NT2/D1 (cell line): Measurements from ENCODE around the gene LAMP1.

Experiments used
- DNase-seq: peaks from one replicate; pipeline ENCODE4 v3.0.0-alpha.2; 2011; ENCODE audit warnings: low read depth, low spot score
- H3K27me3 ChIP-seq: 2 replicates; pipeline ENCODE4 v1.6.0; 2011; ENCODE audit warnings: mild to moderate bottlenecking; ENCODE audit not compliant: insufficient read length, insufficient read depth
- H3K36me3 ChIP-seq: 2 replicates; pipeline ENCODE4 v1.6.1; 2011; ENCODE audit warnings: mild to moderate bottlenecking, low read length, mixed read lengths; ENCODE audit not compliant: insufficient read depth, insufficient read length
- H3K4me1 ChIP-seq: 2 replicates; pipeline ENCODE4 v1.5.1; 2011; ENCODE audit not compliant: insufficient read depth, insufficient read length
- H3K4me3 ChIP-seq: 2 replicates; pipeline ENCODE4 v1.5.1; 2011; ENCODE audit warnings: low read depth; ENCODE audit not compliant: insufficient read length
- H3K9ac ChIP-seq: 2 replicates; pipeline ENCODE4 v1.6.0; 2011; ENCODE audit warnings: low read depth; ENCODE audit not compliant: insufficient read length
- H3K9me3 ChIP-seq: 2 replicates; pipeline ENCODE4 v1.5.1; 2011; ENCODE audit warnings: mild to moderate bottlenecking, low read length; ENCODE audit not compliant: insufficient read depth
- SUZ12 ChIP-seq: IDR thresholded peaks from 2 replicates; pipeline ENCODE4 v1.6.1; 2011; ENCODE audit not compliant: insufficient read length, insufficient read depth; ENCODE audit errors: extremely low read depth
- YY1 ChIP-seq: IDR thresholded peaks from 2 replicates; pipeline ENCODE4 v1.6.1; 2011; ENCODE audit not compliant: insufficient read length, insufficient read depth
- ZNF274 ChIP-seq: IDR thresholded peaks from 2 replicates; pipeline ENCODE4 v1.6.1; 2011; ENCODE audit warnings: mild to moderate bottlenecking, low read depth, low read length

LAMP1 gene

DNA sequence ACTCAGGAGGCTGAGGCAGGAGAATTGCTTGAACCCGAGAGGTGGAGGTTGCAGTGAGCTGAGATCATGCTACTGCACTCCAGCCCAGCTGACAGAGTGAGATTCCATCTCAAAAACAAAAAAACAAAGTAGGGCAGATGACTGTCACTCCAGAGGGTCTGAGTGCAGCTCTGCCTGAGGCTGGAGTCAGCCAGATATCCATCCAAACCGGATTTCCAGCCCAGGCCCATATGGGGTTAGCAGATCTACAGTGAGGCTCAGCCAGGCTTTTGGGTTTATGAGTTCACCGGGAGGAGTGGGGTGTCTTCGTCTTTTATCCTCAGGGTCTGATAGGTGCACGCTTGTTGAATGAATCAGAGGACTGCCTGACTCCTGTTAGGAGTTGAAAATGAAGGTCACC, 19.0 kb downstream of the LAMP1 start:
- no peak overlapping the region for H3K9ac ChIP-seq
- peaks cover 65% of the 10 kb centered on the region for H3K36me3 ChIP-seq
- no peaks in the 10 kb centered on the region for H3K9me3 ChIP-seq
- TF ChIP-seq YY1: no peak
- no peak for TF ChIP-seq ZNF274
- no peak for TF ChIP-seq SUZ12
- H3K27me3 ChIP-seq: no peaks in the 10 kb centered on the region
- no peak for DNase-seq
- peaks cover 4% of the 10 kb centered on the region for H3K4me1 ChIP-seq
- H3K4me3 ChIP-seq: no peak overlapping the region

DNA sequence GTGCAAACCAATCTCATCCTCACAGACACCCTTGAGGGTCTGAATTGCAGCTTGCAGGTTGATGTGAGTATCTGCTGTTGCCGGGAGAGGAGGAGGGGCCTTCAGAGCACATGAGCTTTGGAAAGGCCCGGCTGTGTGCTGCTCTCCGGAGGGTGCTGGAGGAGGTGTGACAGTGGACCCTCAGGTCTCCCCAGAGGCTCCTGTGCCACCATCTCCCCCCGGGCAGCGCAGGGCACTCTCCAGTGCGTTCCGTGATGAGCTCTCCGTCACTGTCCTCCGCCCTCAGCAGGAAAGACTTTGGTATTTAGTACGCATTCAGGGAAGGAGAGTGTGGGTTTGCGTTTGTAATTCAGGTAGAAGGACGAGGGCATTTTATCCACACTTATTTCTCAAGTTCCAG, 20.0 kb downstream of the LAMP1 start:
- no peak overlapping the region for H3K9ac ChIP-seq
- no peak for TF ChIP-seq SUZ12
- no peak for TF ChIP-seq ZNF274
- TF ChIP-seq YY1: no peak
- H3K36me3 ChIP-seq: peaks cover 65% of the 10 kb centered on the region
- DNase-seq: no peak
- peaks cover 4% of the 10 kb centered on the region for H3K4me1 ChIP-seq
- H3K9me3 ChIP-seq: no peaks in the 10 kb centered on the region
- no peaks in the 10 kb centered on the region for H3K27me3 ChIP-seq
- no peak overlapping the region for H3K4me3 ChIP-seq

- no peak overlapping the region for H3K4me3 ChIP-seq
- no peaks in the 10 kb centered on the region for H3K9me3 ChIP-seq
- peaks cover 6% of the 10 kb centered on the region for H3K4me1 ChIP-seq
- H3K9ac ChIP-seq: no peak overlapping the region
- TF ChIP-seq ZNF274: no peak
- no peak for TF ChIP-seq SUZ12
- TF ChIP-seq YY1: no peak
- DNase-seq: no peak
- no peaks in the 10 kb centered on the region for H3K27me3 ChIP-seq
- peaks cover 71% of the 10 kb centered on the region for H3K36me3 ChIP-seq
Observed at GRCh38 chr13:113318956-113319355, 21.9 kb downstream of the LAMP1 start.

DNA sequence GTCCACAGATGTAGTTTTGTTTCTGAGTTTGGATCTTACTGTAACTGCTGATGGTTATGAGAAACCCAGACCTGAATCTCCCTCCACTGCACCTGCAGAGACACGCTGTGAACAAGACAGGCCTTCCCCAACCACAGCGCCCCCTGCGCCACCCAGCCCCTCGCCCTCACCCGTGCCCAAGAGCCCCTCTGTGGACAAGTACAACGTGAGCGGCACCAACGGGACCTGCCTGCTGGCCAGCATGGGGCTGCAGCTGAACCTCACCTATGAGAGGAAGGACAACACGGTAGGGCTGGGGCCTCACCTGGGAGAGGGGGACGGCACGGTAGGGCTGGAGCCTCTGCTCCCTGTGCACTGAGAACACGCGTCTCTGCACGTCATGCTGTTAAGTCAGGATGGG, 22.3 kb downstream of the LAMP1 start:
- no peak for TF ChIP-seq SUZ12
- TF ChIP-seq YY1: no peak
- no peak for TF ChIP-seq ZNF274
- Histone ChIP-seq H3K9me3 (no peaks in the 10 kb centered on the region), H3K4me3 (no peak overlapping the region), H3K27me3 (no peaks in the 10 kb centered on the region), H3K4me1 (peaks cover 6% of the 10 kb centered on the region), H3K36me3 (peaks cover 74% of the 10 kb centered on the region), H3K9ac (no peak overlapping the region)
- DNase-seq: no peak

GRCh38 chr13:113320226-113320875, 23.3 kb downstream of the LAMP1 start:
- DNase-seq: no peak
- peaks cover 80% of the 10 kb centered on the region for H3K36me3 ChIP-seq
- H3K9me3 ChIP-seq: no peaks in the 10 kb centered on the region
- no peak overlapping the region for H3K4me3 ChIP-seq
- no peaks in the 10 kb centered on the region for H3K27me3 ChIP-seq
- TF ChIP-seq YY1: no peak
- H3K9ac ChIP-seq: no peak overlapping the region
- H3K4me1 ChIP-seq: peaks cover 6% of the 10 kb centered on the region

DNA sequence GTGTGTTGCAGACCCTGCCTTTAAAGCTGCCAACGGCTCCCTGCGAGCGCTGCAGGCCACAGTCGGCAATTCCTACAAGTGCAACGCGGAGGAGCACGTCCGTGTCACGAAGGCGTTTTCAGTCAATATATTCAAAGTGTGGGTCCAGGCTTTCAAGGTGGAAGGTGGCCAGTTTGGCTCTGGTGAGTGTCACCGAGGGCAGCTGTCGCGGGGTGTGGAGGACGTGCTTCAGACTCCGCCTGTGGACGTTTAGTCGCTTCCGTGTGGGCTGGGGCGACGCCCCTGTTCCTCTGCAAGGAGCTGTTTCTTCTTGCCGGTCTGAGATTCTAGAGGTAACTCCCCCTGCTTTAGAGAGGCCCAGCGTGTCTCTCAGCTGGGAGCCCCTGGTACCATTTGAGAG, 24.5 kb downstream of the LAMP1 start:
- H3K27me3 ChIP-seq: no peaks in the 10 kb centered on the region
- no peak overlapping the region for H3K9ac ChIP-seq
- H3K4me3 ChIP-seq: no peak overlapping the region
- peaks cover 6% of the 10 kb centered on the region for H3K4me1 ChIP-seq
- H3K9me3 ChIP-seq: no peaks in the 10 kb centered on the region
- peaks cover 81% of the 10 kb centered on the region for H3K36me3 ChIP-seq
- no peak for DNase-seq
- TF ChIP-seq YY1 (no peak), ZNF274 (no peak), SUZ12 (no peak)

- peaks cover 6% of the 10 kb centered on the region for H3K4me1 ChIP-seq
- TF ChIP-seq YY1 (no peak), SUZ12 (no peak), ZNF274 (no peak)
- DNase-seq: no peak
- no peaks in the 10 kb centered on the region for H3K9me3 ChIP-seq
- H3K4me3 ChIP-seq: no peak overlapping the region
- peaks cover 78% of the 10 kb centered on the region for H3K36me3 ChIP-seq
- H3K27me3 ChIP-seq: no peaks in the 10 kb centered on the region
- H3K9ac ChIP-seq: no peak overlapping the region
Observed at GRCh38 chr13:113322043-113322461, 25.0 kb downstream of the LAMP1 start.
